Motor neuron (in vitro differentiated cells): ENCODE data around the gene CELF2. TPM values are rescaled to one million over a fixed set of nuclear protein-coding genes. Genes with fewer than 3 reads are reported as not detected.

Experiments
- ATAC-seq, 8 experiments: fragments of 200-7000 bp; cut with Tn5 transposase; replicated peaks in 6 of 8; 2 replicates each; pipeline ENCODE4 v1.8.0; 2021; ENCODE audit warnings: mild to moderate bottlenecking in 8 of 8, moderate library complexity in 8 of 8
- H3K27ac ChIP-seq, 2 donors: fragments of 250-450 bp; sonication (Bioruptor Pico); 2 replicates each; pipeline ENCODE4 v1.9.0; 2021; ENCODE audit warnings: antibody characterized with exemption in 2 of 2, mild to moderate bottlenecking in 2 of 2, moderate library complexity in 1 of 2
- H3K4me1 ChIP-seq, 2 donors: fragments of 250-450 bp; sonication (Bioruptor Pico); replicated peaks in 1 of 2; 2 replicates each; pipeline ENCODE4 v1.6.1; 2021; ENCODE audit warnings: antibody characterized with exemption in 2 of 2, mild to moderate bottlenecking in 2 of 2, moderate library complexity in 1 of 2
- H3K4me3 ChIP-seq, 5 donors: fragments of 250-450 bp; sonication (Bioruptor Pico); 2 replicates each; pipeline ENCODE4 v1.9.0; 2021; ENCODE audit warnings: antibody characterized with exemption in 5 of 5, mild to moderate bottlenecking in 5 of 5, moderate library complexity in 4 of 5
- WGBS, 10 experiments: fragments of 450-650 bp; shearing (Covaris generic); methylation state at CpG; one replicate each; pipeline ENCODE4 v1.0.0; 2022; 5-methylcytosine and 5-hydroxymethylcytosine counted together
- in situ Hi-C, 9 experiments: fragments of 400-800 bp; cut with MboI; loops; one replicate each; pipeline ENCODE4 v1.15.0; 2021; ENCODE audit warnings: low sequenced_read_pairs in 9 of 9, low pct_unique_long_range_greater_than_20kb in 2 of 9; ENCODE audit not compliant: unreplicated experiment in 9 of 9
- total RNA-seq, 8 experiments: library from RNA; unstranded; fragments of 300-600 nt; gene quantifications; 2 replicates each; pipeline versions ENCODE4 v1.2.3 to v1.2.4, GENCODE V29; 2022

The CELF2 gene
- total RNA-seq, 8 experiments from 2014 or later = 10.4 to 60.9 (median 15.6) TPM

- Histone ChIP-seq H3K4me1 (peaks cover 12 to 28% of the 10 kb centered on the region in 2 donors), H3K4me3 (no peak overlapping the region), H3K27ac (no peak overlapping the region)
- peak in 2 of 8 experiments; percentile 12 to 38 for ATAC-seq
- in situ Hi-C loops = no loop called here
- 3 to 100% (median 56%) methylated on average over 1 to 11 of the region's 12 CpGs for WGBS, 10 experiments
Measured at GRCh38 chr10:11329062-11329673, 311.5 kb downstream of the CELF2 start.

- Histone ChIP-seq H3K4me1 (peaks cover 18 to 28% of the 10 kb centered on the region in 2 donors), H3K27ac (no peak overlapping the region), H3K4me3 (no peak overlapping the region)
- WGBS, 10 experiments = 10 to 82% (median 70%) methylated on average over 6 to 8 of the region's 8 CpGs
- in situ Hi-C loops = no loop called here
- ATAC-seq = no peak
Measured at GRCh38 chr10:11330383-11331045, 312.8 kb downstream of the CELF2 start.

- in situ Hi-C loops = no loop called here
- no peak overlapping the region for H3K4me3 ChIP-seq
- H3K27ac ChIP-seq = no peak overlapping the region
- peaks cover 19 to 27% of the 10 kb centered on the region in 2 donors for H3K4me1 ChIP-seq
- ATAC-seq = no peak
Measured at GRCh38 chr10:11331046-11331577, 313.4 kb downstream of the CELF2 start.

- Histone ChIP-seq H3K4me3 (no peak overlapping the region), H3K27ac (no peak overlapping the region)
- 39 to 100% (median 89%) methylated on average over 1 to 3 of the region's 3 CpGs for WGBS, 10 experiments
Measured at GRCh38 chr10:11331726-11332125, 314.1 kb downstream of the CELF2 start.

GRCh38 chr10:11332846-11333245 lies 315.2 kb downstream of the CELF2 start:
- ATAC-seq = no peak
- in situ Hi-C loops = no loop called here
- peaks cover 25 to 28% of the 10 kb centered on the region in 2 donors for H3K4me1 ChIP-seq
- no peak overlapping the region for H3K27ac ChIP-seq
- no peak overlapping the region for H3K4me3 ChIP-seq
- 68 to 100% (median 94%) methylated on average over 3 to 9 of the region's 10 CpGs; no CpG with 5 or more reads in 3 of the 10 experiments for WGBS, 10 experiments

More at GRCh38 chr10:11331726-11332125, 314.1 kb downstream of the CELF2 start:
- in situ Hi-C loops = no loop called here
- peaks cover 22 to 27% of the 10 kb centered on the region in 2 donors for H3K4me1 ChIP-seq
- ATAC-seq = no peak

- 49 to 81% (median 73%) methylated on average over 2 to 8 of the region's 8 CpGs; no CpG with 5 or more reads in 1 of the 10 experiments for WGBS, 10 experiments
- ATAC-seq = peak in 1 of 8 experiments; percentile 19
- Histone ChIP-seq H3K27ac (no peak overlapping the region), H3K4me1 (peaks cover 22 to 28% of the 10 kb centered on the region in 2 donors), H3K4me3 (no peak overlapping the region)
- in situ Hi-C loops = no loop called here
Measured at GRCh38 chr10:11334436-11334835, 316.8 kb downstream of the CELF2 start.

- in situ Hi-C loops = no loop called here
- Histone ChIP-seq H3K4me1 (peaks cover 18 to 25% of the 10 kb centered on the region in 2 donors), H3K27ac (no peak overlapping the region), H3K4me3 (no peak overlapping the region)
- no peak for ATAC-seq
- WGBS, 10 experiments = 20 to 100% (median 77%) methylated on average over 1 to 7 of the region's 12 CpGs; no CpG with 5 or more reads in 4 of the 10 experiments
Measured at GRCh38 chr10:11335167-11335652, 317.5 kb downstream of the CELF2 start.

GRCh38 chr10:11335881-11336430 lies 318.3 kb downstream of the CELF2 start:
- H3K27ac ChIP-seq = no peak overlapping the region

GRCh38 chr10:11336722-11337162 lies 319.1 kb downstream of the CELF2 start:
- no peak overlapping the region for H3K27ac ChIP-seq
- 4 to 76% (median 24%) methylated on average over 1 to 6 of the region's 8 CpGs; no CpG with 5 or more reads in 1 of the 10 experiments for WGBS, 10 experiments
- H3K4me1 ChIP-seq = peaks cover 15 to 21% of the 10 kb centered on the region in 2 donors
- in situ Hi-C loops = no loop called here
- no peak overlapping the region for H3K4me3 ChIP-seq
- peak in 5 of 8 experiments; percentile 79 to 92 (median 89) for ATAC-seq

More at GRCh38 chr10:11335881-11336430, 318.3 kb downstream of the CELF2 start:
- peaks cover 15 to 21% of the 10 kb centered on the region in 2 donors for H3K4me1 ChIP-seq
- ATAC-seq = no peak
- no peak overlapping the region for H3K4me3 ChIP-seq
- 0 to 96% (median 72%) methylated on average over 1 to 8 of the region's 12 CpGs for WGBS, 10 experiments
- in situ Hi-C loops = no loop called here

GRCh38 chr10:11337516-11337915 lies 319.8 kb downstream of the CELF2 start:
- no peak overlapping the region for H3K27ac ChIP-seq
- H3K4me3 ChIP-seq = no peak overlapping the region
- in situ Hi-C loops = no loop called here
- ATAC-seq = peak in 2 of 8 experiments; percentile 18 to 19
- H3K4me1 ChIP-seq = peaks cover 15 to 21% of the 10 kb centered on the region in 2 donors
- WGBS, 10 experiments = 38 to 100% (median 69%) methylated on average over 1 to 6 of the region's 15 CpGs; no CpG with 5 or more reads in 6 of the 10 experiments

- peaks cover 15 to 21% of the 10 kb centered on the region in 2 donors for H3K4me1 ChIP-seq
Measured at GRCh38 chr10:11338160-11338844, 320.6 kb downstream of the CELF2 start.

GRCh38 chr10:11339013-11339412 lies 321.3 kb downstream of the CELF2 start:
- in situ Hi-C loops = no loop called here
- H3K4me1 ChIP-seq = peaks cover 15 to 21% of the 10 kb centered on the region in 2 donors
- peak in 1 of 8 experiments; percentile 42 for ATAC-seq
- WGBS, 10 experiments = 5 to 100% (median 52%) methylated on average over 1 to 7 of the region's 7 CpGs; no CpG with 5 or more reads in 4 of the 10 experiments
- no peak overlapping the region for H3K27ac ChIP-seq
- no peak overlapping the region for H3K4me3 ChIP-seq

More at GRCh38 chr10:11338160-11338844, 320.6 kb downstream of the CELF2 start:
- Histone ChIP-seq H3K4me3 (no peak overlapping the region), H3K27ac (no peak overlapping the region)
- peak in 1 of 8 experiments; percentile 16 for ATAC-seq
- 7 to 97% (median 81%) methylated on average over 3 to 9 of the region's 10 CpGs; no CpG with 5 or more reads in 7 of the 10 experiments for WGBS, 10 experiments
- in situ Hi-C loops = no loop called here
